ELR (cell line): ENCODE results near the gene EPAS1.

Experiments used
- DNase-seq: peaks from one replicate; pipeline ENCODE4 v3.0.0-alpha.2; 2015; ENCODE audit warnings: low read depth

The EPAS1 gene

GRCh38 chr2:46296840-46297545 lies at the start of gene EPAS1:
EPAS1 (plus strand) TSS chr2:46297407; CDS start chr2:46297912, 505 bp downstream.
- DNase-seq, result peak; percentile 89

- DNase-seq, result no peak
Observed at GRCh38 chr2:46248171-46248570, 49.0 kb upstream of the EPAS1 start.

- no peak for DNase-seq
Observed at GRCh38 chr2:46249654-46250053, 47.6 kb upstream of the EPAS1 start.

- DNase-seq, result peak; percentile 28
Observed at GRCh38 chr2:46252891-46253659, 44.1 kb upstream of the EPAS1 start.

- DNase-seq, result no peak
Observed at GRCh38 chr2:46254474-46254873, 42.7 kb upstream of the EPAS1 start.

- DNase-seq, result no peak
Observed at GRCh38 chr2:46256563-46257142, 40.6 kb upstream of the EPAS1 start.

- DNase-seq, result peak; percentile 43
Observed at GRCh38 chr2:46257476-46257875, 39.7 kb upstream of the EPAS1 start.

- no peak for DNase-seq
Observed at GRCh38 chr2:46257980-46258379, 39.2 kb upstream of the EPAS1 start.

GRCh38 chr2:46258937-46259776 lies 38.0 kb upstream of the EPAS1 start:
- no peak for DNase-seq

GRCh38 chr2:46259777-46260168 lies 37.4 kb upstream of the EPAS1 start:
- no peak for DNase-seq

GRCh38 chr2:46260305-46260704 lies 36.9 kb upstream of the EPAS1 start:
- no peak for DNase-seq

GRCh38 chr2:46262248-46262938 lies 34.8 kb upstream of the EPAS1 start:
- DNase-seq, result no peak

GRCh38 chr2:46263347-46263746 lies 33.9 kb upstream of the EPAS1 start:
- DNase-seq, result no peak

- no peak for DNase-seq
Observed at GRCh38 chr2:46264447-46264846, 32.8 kb upstream of the EPAS1 start.

GRCh38 chr2:46266134-46266533 lies 31.1 kb upstream of the EPAS1 start:
- no peak for DNase-seq

- no peak for DNase-seq
Observed at GRCh38 chr2:46267616-46268015, 29.6 kb upstream of the EPAS1 start.

GRCh38 chr2:46268196-46268595 lies 29.0 kb upstream of the EPAS1 start:
- DNase-seq, result no peak

- DNase-seq, result peak; percentile 43
Observed at GRCh38 chr2:46269001-46269400, 28.2 kb upstream of the EPAS1 start.

GRCh38 chr2:46269544-46270273 lies 27.5 kb upstream of the EPAS1 start:
- peak; percentile 52 for DNase-seq

- DNase-seq, result peak; percentile 65
Observed at GRCh38 chr2:46270384-46270783, 26.8 kb upstream of the EPAS1 start.
